Fibroblast of the aortic adventitia (primary cell): ENCODE results near the gene TBL1XR1. TPM values are rescaled to one million over a fixed set of nuclear protein-coding genes. Genes with fewer than 3 reads are reported as not detected.

Source experiments
- DNase-seq: peaks from one replicate; pipeline ENCODE4 v3.0.0-alpha.2; 2010; ENCODE audit warnings: low read depth
- H3K4me3 ChIP-seq: 2 replicates; pipeline ENCODE4 v1.5.1; 2011; ENCODE audit warnings: low read depth, mild to moderate bottlenecking, control low read depth, low read length, moderate library complexity
- total RNA-seq: library from RNA; depleted of rRNA; stranded (reverse); fragments of >200 nt; gene quantifications from 2 replicates; pipeline ENCODE4 v1.2.3, GENCODE V29; 2012; ENCODE audit warnings: low replicate concordance
- TF ChIP-seq, protein P1 (sequence below): IDR thresholded peaks from 2 replicates; pipeline ENCODE4 v1.5.1; 2011; ENCODE audit warnings: mild to moderate bottlenecking, low read length, control low read depth, inconsistent platforms; ENCODE audit not compliant: insufficient read depth

TBL1XR1 gene
- 73.2 and 171 TPM in 2 replicates for total RNA-seq

- H3K4me3 ChIP-seq: peak within 1 kb of the TSS; percentile 74
- TF ChIP-seq, protein P1, sequence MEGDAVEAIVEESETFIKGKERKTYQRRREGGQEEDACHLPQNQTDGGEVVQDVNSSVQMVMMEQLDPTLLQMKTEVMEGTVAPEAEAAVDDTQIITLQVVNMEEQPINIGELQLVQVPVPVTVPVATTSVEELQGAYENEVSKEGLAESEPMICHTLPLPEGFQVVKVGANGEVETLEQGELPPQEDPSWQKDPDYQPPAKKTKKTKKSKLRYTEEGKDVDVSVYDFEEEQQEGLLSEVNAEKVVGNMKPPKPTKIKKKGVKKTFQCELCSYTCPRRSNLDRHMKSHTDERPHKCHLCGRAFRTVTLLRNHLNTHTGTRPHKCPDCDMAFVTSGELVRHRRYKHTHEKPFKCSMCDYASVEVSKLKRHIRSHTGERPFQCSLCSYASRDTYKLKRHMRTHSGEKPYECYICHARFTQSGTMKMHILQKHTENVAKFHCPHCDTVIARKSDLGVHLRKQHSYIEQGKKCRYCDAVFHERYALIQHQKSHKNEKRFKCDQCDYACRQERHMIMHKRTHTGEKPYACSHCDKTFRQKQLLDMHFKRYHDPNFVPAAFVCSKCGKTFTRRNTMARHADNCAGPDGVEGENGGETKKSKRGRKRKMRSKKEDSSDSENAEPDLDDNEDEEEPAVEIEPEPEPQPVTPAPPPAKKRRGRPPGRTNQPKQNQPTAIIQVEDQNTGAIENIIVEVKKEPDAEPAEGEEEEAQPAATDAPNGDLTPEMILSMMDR: no peak
- peak; percentile 95 for DNase-seq
These were observed at the start of gene TBL1XR1 for GRCh38 chr3:177197041-177197726. Gene TBL1XR1 (minus strand): TSS chr3:177197482. CDS start chr3:177064977, 132,505 bp downstream.

DNA sequence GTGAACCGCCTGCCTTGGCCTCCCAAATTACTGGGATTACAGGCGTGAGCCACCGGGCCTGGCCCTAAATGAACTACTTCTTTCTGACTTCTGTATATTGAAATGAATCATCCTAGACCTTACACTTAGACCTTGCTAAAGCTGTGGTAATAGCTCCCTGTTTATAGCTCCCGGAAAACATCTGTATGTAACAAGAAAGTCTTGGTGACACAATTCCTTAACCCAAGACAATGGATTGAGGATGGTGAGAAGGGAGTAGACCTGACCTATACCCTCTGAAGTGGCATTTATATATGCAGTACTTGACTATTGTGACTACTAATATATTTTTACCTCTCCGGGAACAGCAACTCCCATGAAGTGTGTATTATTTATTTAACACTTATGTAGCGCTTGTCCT lies 48.0 kb upstream of the TBL1XR1 start:
- no peak for DNase-seq
- TF ChIP-seq, protein P1: no peak
- no peak overlapping the region for H3K4me3 ChIP-seq

DNA sequence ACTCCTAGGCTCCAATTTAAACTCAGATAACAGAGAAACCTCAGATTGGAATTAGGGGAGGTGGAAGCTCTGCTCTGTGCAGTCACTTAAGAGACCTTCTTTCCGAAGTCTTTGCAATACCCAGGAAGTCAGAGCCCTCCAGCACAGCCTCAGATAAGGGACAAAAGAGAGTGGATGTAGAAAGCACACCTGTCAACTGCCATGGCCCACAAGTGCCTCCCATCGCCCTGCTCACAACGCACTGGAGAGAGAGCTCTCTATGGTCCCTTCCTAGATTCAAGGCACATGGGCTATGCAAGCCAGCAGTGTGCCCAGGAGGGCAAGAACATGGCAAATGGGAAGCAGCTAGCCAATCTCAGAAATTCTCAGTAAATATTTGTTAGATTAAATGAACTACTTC lies 47.3 kb upstream of the TBL1XR1 start:
- no peak for DNase-seq
- H3K4me3 ChIP-seq: no peak overlapping the region
- TF ChIP-seq, protein P1: no peak

GRCh38 chr3:177238686-177239216 lies 41.5 kb upstream of the TBL1XR1 start:
- no peak for DNase-seq
- TF ChIP-seq, protein P1: no peak
- no peak overlapping the region for H3K4me3 ChIP-seq

GRCh38 chr3:177237206-177237605 lies 39.9 kb upstream of the TBL1XR1 start:
- peak; percentile 49 for DNase-seq
- H3K4me3 ChIP-seq: no peak overlapping the region
- TF ChIP-seq, protein P1: no peak

- no peak overlapping the region for H3K4me3 ChIP-seq
- TF ChIP-seq, protein P1: no peak
- DNase-seq: no peak
These were observed 39.4 kb upstream of the TBL1XR1 start for GRCh38 chr3:177236704-177237103.

DNA sequence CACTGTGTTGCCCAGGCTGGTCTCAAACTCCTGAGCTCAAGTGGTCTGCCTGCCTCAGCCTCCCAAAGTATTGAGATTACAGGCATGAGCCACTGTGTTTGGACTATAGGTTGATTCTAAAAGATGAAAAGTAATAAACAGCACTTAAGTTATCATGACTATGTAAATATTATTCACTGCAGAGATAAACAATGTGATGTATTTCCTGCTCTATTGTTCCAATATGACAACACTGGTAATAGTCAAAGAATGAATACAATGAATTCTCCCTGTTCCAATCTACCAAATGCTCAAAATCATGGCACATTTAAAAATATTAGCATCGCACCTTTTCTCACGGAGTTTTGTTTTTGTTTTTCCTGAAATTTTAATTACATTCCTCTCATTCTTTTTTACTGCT lies 36.8 kb upstream of the TBL1XR1 start:
- TF ChIP-seq, protein P1: no peak
- DNase-seq: peak; percentile 33

More for the DNA sequence above, 36.8 kb upstream of the TBL1XR1 start:
- H3K4me3 ChIP-seq: no peak overlapping the region
